Measurements from ENCODE around the gene CUBN. TPM values are rescaled to one million over a fixed set of nuclear protein-coding genes. Genes with fewer than 3 reads are reported as not detected.

The CUBN gene
- total RNA-seq, 4 donors from 2014 or later = 0.54 to 1.8 (median 1.3) TPM

GRCh38 chr10:16968416-16969041 is 161.1 kb downstream of the CUBN start:
- intact Hi-C loops (cut with DNase I; ENCODE audit: low total_unique reads) = no loop called here
- WGBS, 2 donors = 28 to 40% methylated on average over 8 of the region's 8 CpGs
- TF ChIP-seq CTCF (IDR thresholded peaks at IDR 0.05) = no peak
- TF ChIP-seq POLR2A (IDR thresholded peaks at IDR 0.05) = no peak
- H3K4me3 ChIP-seq (ENCODE audit: low read depth, poor library complexity, severe bottlenecking) = no peak overlapping the region
- no peak for DNase-seq (ENCODE audit: low spot score in 2 of 2)

- intact Hi-C loops (cut with DNase I; ENCODE audit: low total_unique reads) = no loop called here
Measured at GRCh38 chr10:16967866-16968415, 161.7 kb downstream of the CUBN start.

GRCh38 chr10:16966991-16967865 is 162.4 kb downstream of the CUBN start:
- no peak for DNase-seq (ENCODE audit: low spot score in 2 of 2)
- H3K4me3 ChIP-seq (ENCODE audit: low read depth, poor library complexity, severe bottlenecking) = no peak overlapping the region
- 32 to 46% methylated on average over 11 of the region's 11 CpGs for WGBS, 2 donors
- intact Hi-C loops (cut with DNase I; ENCODE audit: low total_unique reads) = no loop called here
- no peak for TF ChIP-seq CTCF (IDR thresholded peaks at IDR 0.05)
- TF ChIP-seq POLR2A (IDR thresholded peaks at IDR 0.05) = no peak

More at GRCh38 chr10:16967866-16968415, 161.7 kb downstream of the CUBN start:
- no peak overlapping the region for H3K4me3 ChIP-seq (ENCODE audit: low read depth, poor library complexity, severe bottlenecking)
- TF ChIP-seq CTCF (IDR thresholded peaks at IDR 0.05) (no peak), POLR2A (IDR thresholded peaks at IDR 0.05) (no peak)
- 45 to 48% methylated on average over 3 of the region's 3 CpGs for WGBS, 2 donors
- no peak for DNase-seq (ENCODE audit: low spot score in 2 of 2)

- intact Hi-C loops (cut with DNase I; ENCODE audit: low total_unique reads) = no loop called here
- 53 to 57% methylated on average over 8 of the region's 8 CpGs for WGBS, 2 donors
- TF ChIP-seq CTCF (IDR thresholded peaks at IDR 0.05) (no peak), POLR2A (IDR thresholded peaks at IDR 0.05) (no peak)
- no peak overlapping the region for H3K4me3 ChIP-seq (ENCODE audit: low read depth, poor library complexity, severe bottlenecking)
- no peak for DNase-seq (ENCODE audit: low spot score in 2 of 2)
Measured at GRCh38 chr10:16965740-16966447, 163.7 kb downstream of the CUBN start.

- TF ChIP-seq POLR2A (IDR thresholded peaks at IDR 0.05) = no peak
- no peak for TF ChIP-seq CTCF (IDR thresholded peaks at IDR 0.05)
- intact Hi-C loops (cut with DNase I; ENCODE audit: low total_unique reads) = no loop called here
- 76 to 89% methylated on average over 7 of the region's 7 CpGs for WGBS, 2 donors
- DNase-seq (ENCODE audit: low spot score in 2 of 2) = no peak
- H3K4me3 ChIP-seq (ENCODE audit: low read depth, poor library complexity, severe bottlenecking) = no peak overlapping the region
Measured at GRCh38 chr10:16965344-16965616, 164.3 kb downstream of the CUBN start.
